SK-MEL-5 (cell line): Measurements from ENCODE around the gene AATK. TPM values are rescaled to one million over a fixed set of nuclear protein-coding genes. Genes with fewer than 3 reads are reported as not detected.

ENCODE experiments used
- DNase-seq: peaks from one replicate; pipeline ENCODE4 v3.0.0-alpha.2; 2016; ENCODE audit warnings: low read depth, low spot score
- in situ Hi-C: cut with HindIII; loops from 2 replicates; pipeline ENCODE4 v1.10.0; 2016; ENCODE audit warnings: low sequenced_read_pairs, high pct_unique_total_duplicates, low pct_unique_long_range_greater_than_20kb
- total RNA-seq: library from RNA; depleted of rRNA; stranded (reverse); fragments of >200 nt; shearing (Covaris generic); gene quantifications from 2 replicates; pipeline ENCODE4 v1.2.3, GENCODE V29; 2014

AATK gene
- total RNA-seq, 1 experiment from 2014 or later, result 6.9 TPM

DNA sequence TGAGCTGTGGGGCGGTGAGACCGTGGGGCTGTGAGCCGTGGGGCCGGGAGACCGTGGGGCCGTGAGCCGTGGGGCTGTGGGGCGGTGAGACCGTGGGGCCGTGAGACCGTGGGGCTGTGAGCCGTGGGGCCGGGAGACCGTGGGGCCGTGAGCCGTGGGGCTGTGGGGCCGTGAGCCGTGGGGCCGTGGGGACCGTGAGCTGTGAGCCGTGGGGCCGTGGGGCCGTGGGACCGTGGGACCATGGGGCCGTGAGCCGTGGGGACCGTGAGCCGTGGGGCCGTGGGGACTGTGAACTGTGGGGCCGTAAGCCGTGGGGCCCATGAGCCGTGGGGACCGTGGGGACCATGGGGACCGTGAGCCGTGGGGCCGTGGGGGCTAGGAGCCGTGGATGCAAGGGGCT is 25.3 kb downstream of the AATK start:
- in situ Hi-C loops, result no loop called here

DNA sequence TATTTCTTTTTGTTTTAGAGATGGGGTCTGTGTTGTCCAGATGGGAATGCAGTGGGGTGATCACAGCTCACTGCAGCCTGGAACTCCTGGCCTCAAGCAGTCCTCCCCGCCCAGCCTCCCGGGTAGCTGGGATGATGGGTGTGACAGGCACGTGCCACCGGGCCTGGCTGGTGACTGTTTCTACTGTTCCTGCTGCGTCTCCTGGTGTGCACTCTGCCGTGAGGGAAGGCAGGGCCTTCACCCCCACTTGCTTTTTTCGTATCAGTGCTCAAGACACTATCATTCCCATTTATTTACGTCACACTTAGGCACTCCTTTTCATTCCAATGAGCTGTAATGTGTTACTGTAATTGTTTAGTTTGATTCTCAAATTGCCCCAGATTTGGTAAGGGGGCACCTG is 26.0 kb downstream of the AATK start:
- no peak for DNase-seq

More for the DNA sequence above, 25.3 kb downstream of the AATK start:
- DNase-seq, result no peak

DNA sequence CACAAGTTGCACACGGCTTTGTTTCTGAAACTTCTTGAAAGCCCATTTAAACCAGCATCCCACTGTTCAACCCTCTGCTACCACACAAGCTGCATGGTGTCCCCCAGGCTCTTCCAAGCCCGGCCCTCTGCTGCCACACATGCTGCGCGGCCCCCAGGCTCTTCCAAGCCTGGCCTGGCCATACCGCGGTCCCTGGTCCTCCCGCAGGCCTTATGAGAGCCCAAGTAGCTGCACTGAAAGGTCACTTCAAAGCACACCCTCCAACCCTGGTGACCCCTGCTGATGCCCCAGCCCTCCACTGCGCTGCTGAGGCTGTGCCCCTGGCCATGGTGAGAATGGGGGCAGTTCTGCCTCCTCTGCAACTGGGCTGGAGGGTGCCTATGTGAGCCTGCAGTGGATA is 26.6 kb downstream of the AATK start:
- in situ Hi-C loops, result no loop called here
- DNase-seq, result no peak

More for the DNA sequence above, 26.0 kb downstream of the AATK start:
- in situ Hi-C loops, result no loop called here

DNA sequence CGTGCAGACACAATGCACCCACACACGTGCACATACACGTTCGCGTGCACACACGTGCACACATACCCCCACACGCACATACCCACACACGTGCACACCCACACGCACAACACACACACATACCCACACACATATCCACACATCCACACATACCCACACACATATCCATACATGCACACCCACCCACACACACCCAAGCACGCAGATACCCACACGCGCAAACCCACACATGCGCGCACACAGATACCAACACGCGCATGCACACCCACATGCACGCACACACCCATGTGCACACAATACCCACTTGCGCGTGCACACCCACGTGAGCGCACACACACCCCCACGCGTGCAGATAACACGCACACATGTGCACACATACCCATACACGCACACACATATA is 27.5 kb downstream of the AATK start:
- DNase-seq, result no peak
- in situ Hi-C loops, result no loop called here

DNA sequence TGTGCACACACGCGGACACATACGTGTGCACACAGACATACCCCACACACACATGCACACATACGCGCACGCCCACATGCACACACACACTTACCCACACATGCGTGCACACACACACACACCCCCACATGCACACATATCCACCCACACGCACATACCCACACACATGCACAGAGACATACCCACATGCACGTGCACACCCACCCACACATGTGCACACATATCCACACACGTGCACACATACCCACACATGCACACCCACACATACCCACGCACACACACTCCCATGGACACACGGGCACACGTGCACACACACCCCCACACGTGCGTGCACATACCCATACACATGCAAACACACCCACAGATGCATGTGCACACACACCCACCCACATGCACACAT is 27.9 kb downstream of the AATK start:
- in situ Hi-C loops, result no loop called here
- DNase-seq, result no peak

DNA sequence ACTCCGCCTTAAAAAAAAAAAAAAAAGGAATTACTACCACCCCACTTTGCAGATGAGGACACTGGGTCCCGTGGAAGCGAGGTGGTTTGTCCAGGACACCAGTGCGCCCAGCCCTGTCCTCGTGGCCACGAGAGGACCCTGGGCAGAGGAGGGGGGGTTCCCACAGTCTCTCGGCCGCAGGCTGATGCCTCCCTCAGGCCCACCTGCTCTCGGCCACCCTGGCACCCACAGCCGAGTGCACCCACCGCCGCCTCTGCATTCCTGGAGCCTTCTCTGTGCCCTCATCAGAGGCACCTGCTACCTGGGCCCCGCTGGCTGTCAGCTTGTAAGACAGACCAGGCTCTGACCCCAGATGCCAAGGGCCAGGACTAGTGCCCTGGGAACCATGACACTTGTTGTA is 28.8 kb downstream of the AATK start:
- no peak for DNase-seq
- in situ Hi-C loops, result no loop called here

DNA sequence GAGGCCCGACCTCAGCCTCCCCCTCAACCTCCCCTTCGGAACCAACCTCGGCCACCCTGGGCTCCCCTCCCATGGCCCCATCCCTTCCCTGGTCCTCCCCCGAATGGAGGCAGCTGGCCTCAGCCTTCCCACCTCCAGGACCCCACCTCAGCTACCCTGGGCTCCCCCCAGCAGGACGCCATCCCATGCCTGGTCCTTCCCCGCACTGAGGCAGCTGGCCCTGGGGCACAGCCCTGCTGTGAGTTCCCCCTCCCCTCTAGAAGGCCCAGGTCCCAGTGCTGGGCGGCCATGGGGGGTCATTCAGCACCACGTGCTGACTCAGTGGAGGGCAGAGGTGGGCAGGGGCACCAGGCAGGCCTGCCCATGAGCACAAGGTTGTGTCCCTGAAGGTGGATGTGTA is 29.7 kb downstream of the AATK start:
- in situ Hi-C loops, result no loop called here
- no peak for DNase-seq

DNA sequence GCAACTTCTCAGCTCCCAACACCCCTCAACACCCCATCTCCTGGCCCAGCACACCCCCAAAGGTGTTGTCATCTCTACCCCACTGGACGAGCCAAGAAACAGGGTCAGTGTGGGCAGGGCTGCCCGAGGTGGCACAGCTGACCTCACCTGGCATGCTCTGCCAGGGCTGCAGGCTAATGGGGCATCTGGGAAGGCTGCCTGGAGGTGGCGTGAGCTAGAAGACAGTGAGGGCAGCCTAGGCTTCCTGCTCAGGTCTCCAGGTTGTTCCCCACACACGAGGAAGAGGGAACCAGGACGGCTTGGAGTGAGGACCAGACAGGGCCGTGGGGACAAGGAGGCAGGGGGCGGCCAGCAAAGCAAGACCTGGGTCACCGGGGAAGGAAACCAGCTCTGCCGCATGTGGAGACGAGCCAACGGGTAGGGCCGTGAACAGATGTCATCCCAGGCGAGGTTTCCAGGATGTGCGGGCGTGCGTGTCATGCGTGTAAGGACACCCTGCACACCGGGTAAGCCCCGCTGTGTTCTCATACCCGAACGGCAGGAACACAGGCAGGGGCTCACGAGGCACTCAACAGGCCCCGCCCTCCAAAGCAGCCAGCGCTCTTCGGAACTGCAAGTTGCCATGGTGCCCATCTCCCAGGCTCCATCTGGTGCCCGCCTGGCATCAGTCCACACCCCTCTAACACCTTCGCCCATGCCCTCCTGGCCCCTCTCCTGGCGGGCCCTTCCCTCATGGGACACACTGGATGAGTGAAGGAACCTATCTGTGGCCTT is 30.3 kb downstream of the AATK start:
- DNase-seq, result no peak
- in situ Hi-C loops, result no loop called here

DNA sequence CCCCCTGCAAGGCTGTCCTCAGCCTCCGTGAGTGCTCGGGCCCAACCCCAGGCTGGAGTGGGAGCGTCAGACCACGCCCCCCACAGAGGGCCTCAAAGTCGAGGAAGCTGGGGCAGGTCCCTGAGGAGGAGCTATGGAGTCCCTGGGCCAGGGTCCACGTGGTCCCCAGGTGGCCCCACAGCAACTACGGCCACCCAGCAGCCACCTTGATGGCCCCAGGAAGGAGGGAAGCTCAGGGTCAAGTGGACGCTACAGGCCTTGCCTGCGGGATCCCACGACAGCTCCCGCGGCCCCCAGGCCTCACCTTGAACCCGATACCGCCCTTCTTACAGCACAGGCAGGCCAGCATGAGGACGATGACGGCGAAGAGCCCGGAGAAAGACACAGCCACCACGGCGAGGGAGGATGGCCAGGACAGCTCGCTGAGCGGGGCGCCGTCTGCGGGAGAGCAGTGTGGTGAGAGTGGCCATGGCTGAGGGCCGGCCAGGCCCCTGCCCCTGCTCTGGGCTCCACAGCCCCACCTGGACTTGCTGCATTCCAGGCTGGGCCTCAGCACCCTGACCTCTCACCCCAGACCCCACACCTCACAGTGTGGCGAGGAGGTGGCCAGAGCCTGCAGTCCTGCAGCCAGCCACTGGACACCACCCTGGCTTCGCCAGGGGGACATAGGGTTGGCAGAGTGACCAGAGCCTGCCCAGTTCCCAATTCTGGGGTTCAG is 31.8 kb downstream of the AATK start:
- DNase-seq, result no peak
- in situ Hi-C loops, result no loop called here

DNA sequence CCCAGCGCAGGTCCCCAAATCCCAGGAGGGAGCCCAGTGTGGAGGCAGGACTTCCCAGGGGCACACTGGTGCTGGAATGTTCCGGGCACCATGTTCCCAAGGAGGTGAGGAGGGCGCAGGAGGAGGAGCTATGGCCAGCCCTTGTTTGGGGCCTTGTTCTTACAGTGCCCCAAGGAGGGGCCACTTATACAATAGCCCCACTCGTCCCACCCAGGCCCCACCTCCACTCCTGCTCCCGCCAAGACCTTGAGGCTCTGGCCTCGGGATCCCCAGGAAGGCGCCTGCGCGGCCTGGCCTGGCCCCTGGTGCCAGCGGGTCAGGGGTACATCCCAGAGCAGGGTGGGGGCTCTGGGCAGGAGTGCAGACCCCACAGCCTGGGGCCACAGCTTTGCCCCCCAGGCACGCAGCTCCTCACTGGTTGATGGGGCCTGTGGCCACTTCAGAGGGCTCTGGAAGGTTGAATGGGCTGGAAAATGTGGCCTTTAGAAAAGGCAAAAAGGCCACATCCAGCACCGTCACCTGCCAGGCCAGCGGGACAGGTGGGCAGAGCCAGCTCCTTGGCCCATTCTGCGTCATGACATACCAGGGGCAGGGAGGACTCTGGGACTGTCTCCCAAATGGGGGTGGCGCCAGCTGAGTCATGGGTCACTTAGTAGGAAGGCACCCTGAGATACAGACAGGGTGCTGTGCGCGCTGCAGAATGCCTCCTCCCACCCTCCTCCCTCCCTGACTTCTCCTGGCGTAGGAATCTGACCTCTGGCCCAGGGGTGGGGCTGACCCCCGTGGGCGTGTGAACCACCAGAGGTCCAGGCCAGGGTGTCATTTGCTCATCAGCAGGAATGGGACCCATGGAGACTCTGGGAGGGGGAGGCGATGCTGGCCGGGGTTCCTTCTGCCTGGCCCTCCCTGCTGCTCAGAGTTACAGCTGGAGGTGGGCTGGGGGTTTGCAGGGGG is 33.0 kb downstream of the AATK start:
- DNase-seq, result no peak
- in situ Hi-C loops, result no loop called here

DNA sequence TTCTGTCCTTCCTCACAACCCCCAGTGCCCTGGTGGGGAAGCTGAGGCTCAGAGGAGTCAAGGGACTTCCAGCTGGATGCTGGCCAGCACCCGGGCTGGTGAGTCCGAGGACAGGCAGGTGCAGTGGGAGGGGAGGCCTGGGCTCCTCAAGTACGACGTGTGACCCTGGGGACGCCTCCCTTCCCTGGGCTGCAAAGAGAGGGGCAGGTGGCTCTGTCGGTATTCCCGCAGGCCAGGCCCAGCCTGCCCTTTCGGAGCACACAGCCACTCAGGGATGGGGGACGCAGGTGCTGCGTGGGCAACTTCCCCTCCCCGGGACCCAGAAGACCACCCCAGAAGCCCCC is 33.9 kb downstream of the AATK start:
- no peak for DNase-seq

DNA sequence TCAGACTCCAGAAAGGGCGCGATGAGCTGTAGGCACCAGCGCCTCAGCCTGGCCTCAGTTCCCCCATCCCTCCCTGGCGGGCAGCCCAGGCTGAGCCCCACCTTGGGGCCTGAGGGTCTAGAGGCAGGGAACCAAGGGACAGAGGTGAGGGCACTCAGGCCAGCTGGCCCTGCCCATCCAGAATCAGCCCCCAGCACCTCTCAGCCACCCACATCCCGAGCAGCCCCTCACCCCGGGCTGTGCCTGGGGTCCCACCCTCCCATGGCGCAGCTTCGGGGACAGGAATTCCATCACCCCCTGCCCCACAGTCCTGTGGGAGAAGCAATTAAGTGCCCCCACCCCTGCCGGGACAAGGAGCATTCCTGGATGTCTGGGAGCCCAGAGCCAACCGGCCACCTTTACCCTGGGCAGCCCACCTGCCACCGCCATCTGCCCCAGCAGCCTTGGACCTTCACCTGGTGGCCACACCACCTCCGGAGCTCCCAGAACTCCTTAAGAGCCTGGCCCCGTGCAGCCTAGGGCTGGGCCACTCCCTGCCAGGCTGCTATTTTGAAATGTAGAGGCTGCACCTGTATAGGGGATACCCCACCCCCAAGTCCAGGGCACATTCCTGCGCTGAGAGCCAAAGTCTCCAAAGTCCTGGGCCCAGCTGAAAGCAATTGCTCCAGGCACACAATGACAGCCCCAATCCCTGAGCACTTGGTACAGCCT is 34.4 kb downstream of the AATK start:
- no peak for DNase-seq
- in situ Hi-C loops, result no loop called here

More for the DNA sequence above, 33.9 kb downstream of the AATK start:
- in situ Hi-C loops, result no loop called here

DNA sequence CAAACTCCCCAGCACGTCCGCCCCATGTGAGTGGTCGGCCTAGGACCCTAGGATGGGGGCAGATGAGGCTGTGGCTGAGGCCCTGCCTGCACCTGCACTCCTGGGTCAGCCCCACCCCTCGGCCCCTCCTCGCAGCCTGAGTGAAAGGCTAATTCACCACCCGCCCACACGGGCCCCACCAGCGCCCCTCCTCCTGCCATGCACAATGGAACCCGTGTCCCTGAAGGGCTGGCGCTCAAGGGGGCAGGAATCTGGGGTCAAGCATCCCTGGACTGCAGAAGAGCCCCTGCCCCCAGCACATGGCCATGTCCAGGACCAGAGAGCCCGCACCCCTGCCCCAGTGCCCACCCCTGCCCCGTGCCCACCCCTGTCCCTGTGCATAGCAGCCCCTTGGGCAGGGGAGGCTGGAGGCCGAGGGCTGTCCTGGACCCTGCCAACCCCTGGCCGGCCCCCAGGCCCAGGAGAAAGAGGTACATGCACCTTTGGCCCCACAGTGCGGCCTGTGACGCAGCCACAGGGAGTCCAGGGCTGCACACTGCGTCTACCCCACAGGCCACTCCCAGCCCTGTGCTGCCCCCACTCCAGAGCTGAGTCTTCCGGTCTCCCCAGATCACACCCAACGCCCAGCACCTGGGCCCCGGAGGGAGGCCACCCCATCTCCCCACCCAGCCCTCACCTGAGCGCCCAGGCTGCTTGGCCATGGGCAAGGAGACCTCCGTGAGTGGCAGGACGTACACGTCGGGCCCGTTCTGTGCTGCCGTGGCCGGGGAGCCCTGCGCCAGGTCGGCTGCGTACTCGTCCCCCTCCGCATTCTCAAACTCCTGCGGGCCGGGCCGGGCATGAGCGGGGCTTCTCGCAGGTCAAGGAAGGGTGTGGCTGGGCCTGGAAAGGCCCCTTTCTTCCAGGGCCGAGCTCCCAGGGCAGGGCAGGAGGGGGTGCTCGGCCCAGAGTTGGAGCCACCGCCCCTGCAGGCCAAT is 35.3 kb downstream of the AATK start:
- in situ Hi-C loops, result no loop called here
- DNase-seq, result no peak

DNA sequence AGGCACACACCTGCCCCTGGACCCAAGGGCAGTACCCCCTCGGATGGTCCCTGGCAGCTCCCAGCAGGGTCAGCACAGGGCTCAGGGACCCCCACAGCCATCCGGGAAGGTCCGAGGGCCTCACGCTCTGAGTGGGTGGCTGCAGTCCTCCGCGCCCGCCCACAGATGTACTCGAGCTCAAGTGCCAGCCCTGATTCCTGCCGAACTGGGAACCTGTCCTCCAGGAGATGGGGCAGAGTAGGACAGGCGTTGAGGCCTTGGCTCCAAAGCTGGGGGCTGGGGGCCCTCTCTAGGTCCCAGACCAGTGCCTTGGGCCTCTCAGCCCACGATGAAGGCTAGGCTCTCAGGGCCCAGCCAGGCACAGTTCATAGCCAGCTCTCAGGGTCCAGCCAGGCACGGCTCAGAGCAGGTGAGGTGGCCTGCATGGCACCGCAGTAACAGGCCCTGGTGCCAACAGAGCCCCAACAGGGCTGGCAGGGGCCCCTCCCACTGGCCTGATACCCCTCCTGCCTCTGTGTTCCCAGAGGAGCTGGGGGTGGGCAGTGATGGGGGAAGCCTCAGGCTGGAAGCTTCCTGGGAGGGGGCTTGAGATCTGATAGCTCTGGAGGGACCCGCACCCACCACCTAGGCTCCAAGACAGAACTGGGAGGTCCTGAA is 36.2 kb downstream of the AATK start:
- in situ Hi-C loops, result no loop called here

DNA sequence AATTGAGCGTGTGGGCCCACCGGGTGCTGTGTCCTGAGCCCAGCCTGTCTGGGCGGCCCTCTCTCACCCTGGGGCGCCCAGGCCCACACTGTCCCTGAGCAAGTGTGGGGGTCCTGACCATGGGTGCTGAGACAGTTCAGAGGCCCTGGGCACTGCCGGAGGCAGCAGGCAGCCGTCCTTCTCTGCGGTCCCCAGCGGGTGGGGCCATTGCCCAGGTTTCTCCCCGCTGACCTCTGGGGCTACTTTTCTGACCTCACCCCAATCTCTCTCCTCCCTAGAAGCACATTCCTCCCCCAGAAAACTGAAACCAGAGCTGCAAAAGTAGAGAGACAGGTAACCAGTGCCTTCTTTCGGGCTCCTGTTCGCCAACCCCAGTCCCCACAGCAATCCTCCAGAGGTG is 36.7 kb downstream of the AATK start:
- peak; percentile 45 for DNase-seq
- in situ Hi-C loops, result no loop called here

More for the DNA sequence above, 36.2 kb downstream of the AATK start:
- DNase-seq, result no peak

DNA sequence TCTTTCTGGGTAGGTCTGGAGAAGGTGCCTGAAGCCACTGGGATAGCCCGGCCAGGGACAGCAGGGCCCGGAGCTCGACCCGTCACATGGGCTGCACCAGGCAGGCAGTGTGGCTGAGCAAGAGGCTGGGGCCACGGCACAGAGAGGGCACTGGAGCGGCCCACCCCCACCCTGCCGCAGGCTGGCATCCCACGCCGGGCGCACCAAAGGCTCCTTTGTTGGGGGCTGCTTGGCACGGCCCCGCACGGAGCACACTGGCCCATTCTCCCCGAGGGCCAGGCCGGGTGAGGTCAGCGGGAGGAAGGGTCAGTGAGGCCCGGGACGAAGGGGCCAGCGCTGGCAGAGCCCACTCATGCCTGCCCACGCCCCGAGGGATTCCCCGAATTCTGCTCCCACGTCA is 37.2 kb downstream of the AATK start:
- DNase-seq, result peak; percentile 77
- in situ Hi-C loops, result no loop called here
